Neural cell (in vitro differentiated cells): ENCODE data around the gene LRRFIP2. TPM values are rescaled to one million over a fixed set of nuclear protein-coding genes. Genes with fewer than 3 reads are reported as not detected.

ENCODE experiments used
- H2AFZ ChIP-seq: fragments of 200-600, 300-800 bp; sonication (generic), shearing (Covaris generic); 2 replicates; pipeline ENCODE4 v1.6.0; 2014; ENCODE audit warnings: low read depth, mild to moderate bottlenecking, antibody characterized with exemption, low read length, moderate library complexity
- H3F3A ChIP-seq: fragments of 200-600 bp; shearing (Covaris generic); 2 replicates; pipeline ENCODE4 v1.6.1; 2016; ENCODE audit warnings: mild to moderate bottlenecking, moderate library complexity, mixed read lengths, antibody characterized with exemption, low read length; ENCODE audit not compliant: insufficient read depth, poor library complexity, severe bottlenecking
- H3K27ac ChIP-seq: fragments of 200-600, 300-800 bp; sonication (generic), shearing (Covaris generic); 2 replicates; pipeline ENCODE4 v1.5.1; 2014; ENCODE audit warnings: mild to moderate bottlenecking, low read length, moderate library complexity
- H3K27me3 ChIP-seq: fragments of 300-800, 200-600 bp; sonication (generic), shearing (Covaris generic); 2 replicates; pipeline ENCODE4 v1.6.0; 2014; ENCODE audit warnings: mild to moderate bottlenecking, low read depth, low read length, moderate library complexity; ENCODE audit not compliant: insufficient read depth
- H3K36me3 ChIP-seq: fragments of 300-800, 200-600 bp; sonication (generic), shearing (Covaris generic); 2 replicates; pipeline ENCODE4 v1.5.1; 2014; ENCODE audit warnings: mild to moderate bottlenecking, antibody characterized with exemption, low read length, moderate library complexity; ENCODE audit not compliant: insufficient read depth
- H3K4me2 ChIP-seq: fragments of 300-800, 200-600 bp; sonication (generic), shearing (Covaris generic); 2 replicates; pipeline ENCODE4 v1.6.0; 2014; ENCODE audit warnings: mild to moderate bottlenecking, low read length
- H3K4me3 ChIP-seq: fragments of 300-800, 200-600 bp; sonication (generic), shearing (Covaris generic); 2 replicates; pipeline ENCODE4 v1.5.1; 2014; ENCODE audit warnings: mild to moderate bottlenecking, low read length, moderate library complexity
- H3K79me2 ChIP-seq: fragments of 200-600 bp; shearing (Covaris generic); replicated peaks from 2 replicates; pipeline ENCODE4 v1.6.0; 2014; ENCODE audit warnings: mild to moderate bottlenecking, low read length, moderate library complexity; ENCODE audit not compliant: insufficient read depth
- H3K9ac ChIP-seq: fragments of 300-800, 200-600 bp; sonication (generic), shearing (Covaris generic); 2 replicates; pipeline ENCODE4 v1.6.1; 2016; ENCODE audit warnings: mild to moderate bottlenecking, low read length, mixed read lengths
- H3K9me2 ChIP-seq: fragments of 200-600 bp; shearing (Covaris generic); 2 replicates; pipeline ENCODE4 v1.6.1; 2016; ENCODE audit warnings: mild to moderate bottlenecking, low read length, mixed read lengths; ENCODE audit not compliant: insufficient read depth
- H3K9me3 ChIP-seq: fragments of 200-600, 300-800 bp; sonication (generic), shearing (Covaris generic); 2 replicates; pipeline ENCODE4 v1.6.1; 2016; ENCODE audit warnings: mild to moderate bottlenecking, mixed run types, low read length, moderate library complexity, mixed read lengths
- H4K20me1 ChIP-seq: fragments of 200-600 bp; shearing (Covaris generic); 2 replicates; pipeline ENCODE4 v1.6.1; 2016; ENCODE audit warnings: mild to moderate bottlenecking, mixed run types; ENCODE audit not compliant: insufficient read depth
- EP300 ChIP-seq: fragments of 450-650 bp; conservative IDR thresholded peaks from 2 replicates; pipeline ENCODE4 v1.6.1; 2014; ENCODE audit warnings: antibody characterized with exemption, mild to moderate bottlenecking, moderate library complexity; ENCODE audit not compliant: poor library complexity, severe bottlenecking
- EZH2 ChIP-seq: fragments of 200-600, 300-800 bp; shearing (Covaris generic), sonication (generic); IDR thresholded peaks from 2 replicates; pipeline ENCODE4 v1.6.1; 2014; ENCODE audit warnings: antibody characterized with exemption, low read length, borderline replicate concordance, mild to moderate bottlenecking; ENCODE audit not compliant: insufficient read depth, poor library complexity, severe bottlenecking
- MXI1 ChIP-seq: fragments of 450-650 bp; conservative IDR thresholded peaks from 2 replicates; pipeline ENCODE4 v1.6.1; 2014; ENCODE audit warnings: antibody characterized with exemption, mild to moderate bottlenecking; ENCODE audit not compliant: poor library complexity, severe bottlenecking
- POLR2AphosphoS5 ChIP-seq: IDR thresholded peaks from 2 replicates; pipeline ENCODE4 v1.6.1; 2012
- RAD21 ChIP-seq: fragments of 450-650 bp; conservative IDR thresholded peaks from 2 replicates; pipeline ENCODE4 v1.6.1; 2014; ENCODE audit warnings: antibody characterized with exemption, mild to moderate bottlenecking, moderate library complexity
- SMC3 ChIP-seq: fragments of 450-650 bp; conservative IDR thresholded peaks from 2 replicates; pipeline ENCODE4 v1.6.1; 2014; ENCODE audit warnings: antibody characterized with exemption, mild to moderate bottlenecking, moderate library complexity; ENCODE audit not compliant: poor library complexity
- TAF1 ChIP-seq: IDR thresholded peaks from 2 replicates; pipeline ENCODE4 v1.6.1; 2012; ENCODE audit warnings: low read depth
- polyA plus RNA-seq: library from polyadenylated mRNA; depleted of rRNA; stranded (reverse); fragments of >200 nt; gene quantifications from 2 replicates; pipeline ENCODE4 v1.2.3, GENCODE V29; 2014
- TF ChIP-seq, protein P1 (sequence below): fragments of 450-650 bp; IDR thresholded peaks from 2 replicates; pipeline ENCODE4 v1.5.1; 2014; ENCODE audit warnings: antibody characterized with exemption, mild to moderate bottlenecking, moderate library complexity; ENCODE audit not compliant: poor library complexity, severe bottlenecking
- TF ChIP-seq, protein P2 (sequence below): IDR thresholded peaks from 2 replicates; pipeline ENCODE4 v1.6.1; 2012; ENCODE audit warnings: borderline replicate concordance

LRRFIP2 gene
- polyA plus RNA-seq, 1 donor from 2014 or later, result 143 TPM

GRCh38 chr3:37096975-37097374, 77.4 kb downstream of the LRRFIP2 start:
- H3K4me3 ChIP-seq, result no peak overlapping the region
- no peaks in the 10 kb centered on the region for H3K36me3 ChIP-seq
- H2AFZ ChIP-seq, result no peak overlapping the region
- no peak overlapping the region for H3K27ac ChIP-seq
- TF ChIP-seq POLR2AphosphoS5, result no peak
- no peak for TF ChIP-seq EZH2
- TF ChIP-seq, protein P1, sequence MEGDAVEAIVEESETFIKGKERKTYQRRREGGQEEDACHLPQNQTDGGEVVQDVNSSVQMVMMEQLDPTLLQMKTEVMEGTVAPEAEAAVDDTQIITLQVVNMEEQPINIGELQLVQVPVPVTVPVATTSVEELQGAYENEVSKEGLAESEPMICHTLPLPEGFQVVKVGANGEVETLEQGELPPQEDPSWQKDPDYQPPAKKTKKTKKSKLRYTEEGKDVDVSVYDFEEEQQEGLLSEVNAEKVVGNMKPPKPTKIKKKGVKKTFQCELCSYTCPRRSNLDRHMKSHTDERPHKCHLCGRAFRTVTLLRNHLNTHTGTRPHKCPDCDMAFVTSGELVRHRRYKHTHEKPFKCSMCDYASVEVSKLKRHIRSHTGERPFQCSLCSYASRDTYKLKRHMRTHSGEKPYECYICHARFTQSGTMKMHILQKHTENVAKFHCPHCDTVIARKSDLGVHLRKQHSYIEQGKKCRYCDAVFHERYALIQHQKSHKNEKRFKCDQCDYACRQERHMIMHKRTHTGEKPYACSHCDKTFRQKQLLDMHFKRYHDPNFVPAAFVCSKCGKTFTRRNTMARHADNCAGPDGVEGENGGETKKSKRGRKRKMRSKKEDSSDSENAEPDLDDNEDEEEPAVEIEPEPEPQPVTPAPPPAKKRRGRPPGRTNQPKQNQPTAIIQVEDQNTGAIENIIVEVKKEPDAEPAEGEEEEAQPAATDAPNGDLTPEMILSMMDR, result no peak
- no peak for TF ChIP-seq MXI1
- no peak for TF ChIP-seq TAF1
- TF ChIP-seq, protein P2, sequence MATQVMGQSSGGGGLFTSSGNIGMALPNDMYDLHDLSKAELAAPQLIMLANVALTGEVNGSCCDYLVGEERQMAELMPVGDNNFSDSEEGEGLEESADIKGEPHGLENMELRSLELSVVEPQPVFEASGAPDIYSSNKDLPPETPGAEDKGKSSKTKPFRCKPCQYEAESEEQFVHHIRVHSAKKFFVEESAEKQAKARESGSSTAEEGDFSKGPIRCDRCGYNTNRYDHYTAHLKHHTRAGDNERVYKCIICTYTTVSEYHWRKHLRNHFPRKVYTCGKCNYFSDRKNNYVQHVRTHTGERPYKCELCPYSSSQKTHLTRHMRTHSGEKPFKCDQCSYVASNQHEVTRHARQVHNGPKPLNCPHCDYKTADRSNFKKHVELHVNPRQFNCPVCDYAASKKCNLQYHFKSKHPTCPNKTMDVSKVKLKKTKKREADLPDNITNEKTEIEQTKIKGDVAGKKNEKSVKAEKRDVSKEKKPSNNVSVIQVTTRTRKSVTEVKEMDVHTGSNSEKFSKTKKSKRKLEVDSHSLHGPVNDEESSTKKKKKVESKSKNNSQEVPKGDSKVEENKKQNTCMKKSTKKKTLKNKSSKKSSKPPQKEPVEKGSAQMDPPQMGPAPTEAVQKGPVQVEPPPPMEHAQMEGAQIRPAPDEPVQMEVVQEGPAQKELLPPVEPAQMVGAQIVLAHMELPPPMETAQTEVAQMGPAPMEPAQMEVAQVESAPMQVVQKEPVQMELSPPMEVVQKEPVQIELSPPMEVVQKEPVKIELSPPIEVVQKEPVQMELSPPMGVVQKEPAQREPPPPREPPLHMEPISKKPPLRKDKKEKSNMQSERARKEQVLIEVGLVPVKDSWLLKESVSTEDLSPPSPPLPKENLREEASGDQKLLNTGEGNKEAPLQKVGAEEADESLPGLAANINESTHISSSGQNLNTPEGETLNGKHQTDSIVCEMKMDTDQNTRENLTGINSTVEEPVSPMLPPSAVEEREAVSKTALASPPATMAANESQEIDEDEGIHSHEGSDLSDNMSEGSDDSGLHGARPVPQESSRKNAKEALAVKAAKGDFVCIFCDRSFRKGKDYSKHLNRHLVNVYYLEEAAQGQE, result no peak
- no peak for TF ChIP-seq EP300
- TF ChIP-seq SMC3, result no peak
- TF ChIP-seq RAD21, result no peak
- H3K9me2 ChIP-seq, result no peaks in the 10 kb centered on the region
- H3K9me3 ChIP-seq, result no peaks in the 10 kb centered on the region
- no peaks in the 10 kb centered on the region for H3F3A ChIP-seq
- H3K4me2 ChIP-seq, result no peak overlapping the region
- H3K79me2 ChIP-seq, result no peaks in the 10 kb centered on the region
- no peak overlapping the region for H3K9ac ChIP-seq
- no peaks in the 10 kb centered on the region for H4K20me1 ChIP-seq
- no peaks in the 10 kb centered on the region for H3K27me3 ChIP-seq

GRCh38 chr3:37096288-37096687, 78.1 kb downstream of the LRRFIP2 start:
- Histone ChIP-seq H3K4me2 (no peak overlapping the region), H3K79me2 (no peaks in the 10 kb centered on the region), H3K4me3 (no peak overlapping the region), H3F3A (no peaks in the 10 kb centered on the region), H3K36me3 (no peaks in the 10 kb centered on the region), H4K20me1 (no peaks in the 10 kb centered on the region), H2AFZ (no peak overlapping the region), H3K9ac (no peak overlapping the region), H3K9me3 (no peaks in the 10 kb centered on the region), H3K27me3 (no peaks in the 10 kb centered on the region), H3K9me2 (no peaks in the 10 kb centered on the region), H3K27ac (no peak overlapping the region)
- TF ChIP-seq, protein P1, result no peak
- no peak for TF ChIP-seq MXI1
- TF ChIP-seq RAD21, result no peak
- TF ChIP-seq EZH2, result no peak
- no peak for TF ChIP-seq SMC3
- no peak for TF ChIP-seq EP300
- TF ChIP-seq POLR2AphosphoS5, result no peak
